Activated T-cell treated with anti-CD3 and anti-CD28 coated beads, Interleukin-2, amount 50 U/mL, for 4 hours (primary cell): ENCODE results near the gene SDK1. TPM values are rescaled to one million over a fixed set of nuclear protein-coding genes. Genes with fewer than 3 reads are reported as not detected.

Source experiments
- ATAC-seq, 2 donors: fragments of 200-7000 bp; cut with Tn5 transposase; one replicate each; pipeline ENCODE4 v1.10.0; 2021
- DNase-seq: peaks from one replicate; pipeline ENCODE4 v3.0.0-alpha.2; 2020
- H3K27me3 Mint-ChIP-seq: one replicate; pipeline ENCODE4 v1.8.0; 2021; ENCODE audit warnings: low read depth, mixed read lengths
- H3K36me3 Mint-ChIP-seq: one replicate; pipeline ENCODE4 v1.8.0; 2022; ENCODE audit warnings: mixed read lengths; ENCODE audit not compliant: insufficient read depth
- H3K4me1 Mint-ChIP-seq: one replicate; pipeline ENCODE4 v1.8.0; 2021; ENCODE audit warnings: low read depth, mixed read lengths
- H3K4me3 Mint-ChIP-seq: one replicate; pipeline ENCODE4 v1.8.0; 2021; ENCODE audit warnings: mild to moderate bottlenecking, moderate library complexity, mixed read lengths
- H3K9me3 Mint-ChIP-seq: one replicate; pipeline ENCODE4 v1.8.0; 2021; ENCODE audit warnings: mixed read lengths
- total RNA-seq, 3 donors: library from RNA; stranded (reverse); gene quantifications; one replicate each; pipeline ENCODE4 v1.2.1, GENCODE V29; 2021

SDK1 gene
- total RNA-seq, 3 donors from 2014 or later: 0.05 to 0.79 (median 0.40) TPM

DNA sequence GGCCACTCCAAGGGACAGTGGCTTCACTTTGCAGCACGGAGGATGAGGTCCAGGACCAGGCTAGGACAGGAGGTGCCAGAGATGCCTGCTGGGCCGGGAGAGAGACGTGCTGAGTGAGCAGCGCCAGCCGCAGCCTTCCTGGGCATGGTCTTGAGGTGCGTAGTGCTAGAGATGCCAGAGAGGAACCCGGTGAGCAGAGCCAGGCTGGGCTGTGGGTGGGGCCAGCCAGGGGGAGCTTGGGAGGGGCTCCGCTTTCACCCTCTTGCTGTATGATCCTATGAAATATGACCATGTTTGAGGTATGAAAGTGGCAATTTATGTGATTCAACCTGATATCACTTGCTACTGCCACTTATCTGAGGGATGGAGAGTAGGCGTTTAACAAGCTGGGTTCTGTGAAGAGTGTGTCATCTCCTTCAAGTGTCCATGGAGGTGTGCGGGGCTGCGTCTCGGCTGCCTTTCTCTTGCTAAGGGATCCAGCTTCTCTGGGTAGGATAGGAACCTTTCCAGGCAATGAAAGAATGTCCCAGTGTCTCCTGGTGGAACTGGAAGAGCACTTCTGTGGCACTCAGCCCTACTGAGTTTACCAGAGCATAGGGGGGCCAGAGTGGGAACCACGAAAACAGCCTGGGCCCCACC lies 862.6 kb downstream of the SDK1 start:
- no peaks in the 10 kb centered on the region for H3K36me3 Mint-ChIP-seq
- no peak for ATAC-seq
- no peak for DNase-seq
- no peak overlapping the region for H3K4me3 Mint-ChIP-seq
- no peaks in the 10 kb centered on the region for H3K27me3 Mint-ChIP-seq
- H3K4me1 Mint-ChIP-seq: no peaks in the 10 kb centered on the region
- no peaks in the 10 kb centered on the region for H3K9me3 Mint-ChIP-seq

DNA sequence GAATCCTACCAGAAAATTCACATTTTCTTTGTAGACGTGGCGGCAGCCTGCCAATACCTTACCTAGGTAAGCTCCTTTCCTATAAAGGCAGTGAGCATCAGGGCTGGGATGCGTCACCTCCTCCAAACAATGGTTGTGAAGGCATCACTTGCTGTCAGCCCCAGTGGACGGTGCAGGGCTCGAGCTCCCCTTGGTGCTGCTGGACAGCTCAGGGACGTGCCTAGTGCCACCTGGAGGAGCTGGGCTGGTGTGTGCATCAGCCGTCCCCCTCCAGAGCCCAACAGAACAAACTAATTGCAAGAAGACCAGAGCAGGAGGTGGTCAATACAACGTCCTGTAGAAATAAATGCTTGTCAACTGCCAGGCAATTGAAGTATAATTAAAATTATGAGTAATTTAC lies 863.5 kb downstream of the SDK1 start:
- DNase-seq: no peak
- no peaks in the 10 kb centered on the region for H3K36me3 Mint-ChIP-seq
- ATAC-seq: no peak
- H3K4me3 Mint-ChIP-seq: no peak overlapping the region
- H3K9me3 Mint-ChIP-seq: no peaks in the 10 kb centered on the region
- H3K4me1 Mint-ChIP-seq: no peaks in the 10 kb centered on the region
- H3K27me3 Mint-ChIP-seq: no peaks in the 10 kb centered on the region

DNA sequence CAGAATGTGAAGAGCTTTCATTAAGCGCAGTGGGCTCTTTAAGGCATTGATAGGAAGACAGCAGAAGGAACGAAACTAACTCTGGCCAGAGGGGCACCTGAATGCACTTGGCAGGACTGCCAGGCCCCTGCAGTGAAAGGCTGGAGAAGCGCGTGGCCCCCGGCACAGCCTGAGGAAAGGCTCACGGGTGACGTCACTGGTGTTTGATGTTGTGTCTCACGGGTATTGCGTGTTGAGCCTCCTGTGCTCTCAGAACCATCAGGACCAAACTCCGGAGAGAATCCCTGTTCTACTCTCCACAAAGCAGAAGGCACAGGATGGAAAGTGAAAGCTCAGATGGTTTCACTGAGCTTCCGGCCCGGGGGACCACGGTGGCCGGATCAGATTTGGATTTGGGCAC lies 865.3 kb downstream of the SDK1 start:
- Mint-ChIP-seq H3K4me1 (no peaks in the 10 kb centered on the region), H3K4me3 (no peak overlapping the region), H3K9me3 (no peaks in the 10 kb centered on the region), H3K36me3 (no peaks in the 10 kb centered on the region), H3K27me3 (no peaks in the 10 kb centered on the region)
- ATAC-seq: no peak
- no peak for DNase-seq

DNA sequence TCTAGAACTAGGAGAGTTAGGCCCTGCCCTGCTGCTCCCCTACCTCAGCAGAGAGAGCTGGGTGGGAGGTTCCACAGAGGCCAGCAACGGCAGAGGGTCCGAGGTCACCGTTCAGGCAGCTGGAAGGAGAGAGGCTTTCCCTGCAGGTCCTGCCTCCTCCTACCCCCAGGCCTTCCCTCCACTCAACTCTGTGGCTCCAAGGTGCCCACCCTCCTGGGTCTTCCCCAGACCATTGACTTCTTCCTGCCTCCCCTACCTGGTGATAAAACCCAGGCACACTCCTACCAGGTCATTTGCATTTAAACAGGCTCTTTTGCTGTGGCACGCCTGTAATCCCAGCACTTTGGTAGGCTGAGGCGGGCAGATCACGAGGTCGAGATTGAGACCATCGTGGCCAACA lies 865.8 kb downstream of the SDK1 start:
- ATAC-seq: no peak
- no peak overlapping the region for H3K4me3 Mint-ChIP-seq
- DNase-seq: no peak
- no peaks in the 10 kb centered on the region for H3K36me3 Mint-ChIP-seq
- no peaks in the 10 kb centered on the region for H3K9me3 Mint-ChIP-seq
- no peaks in the 10 kb centered on the region for H3K4me1 Mint-ChIP-seq
- no peaks in the 10 kb centered on the region for H3K27me3 Mint-ChIP-seq

DNA sequence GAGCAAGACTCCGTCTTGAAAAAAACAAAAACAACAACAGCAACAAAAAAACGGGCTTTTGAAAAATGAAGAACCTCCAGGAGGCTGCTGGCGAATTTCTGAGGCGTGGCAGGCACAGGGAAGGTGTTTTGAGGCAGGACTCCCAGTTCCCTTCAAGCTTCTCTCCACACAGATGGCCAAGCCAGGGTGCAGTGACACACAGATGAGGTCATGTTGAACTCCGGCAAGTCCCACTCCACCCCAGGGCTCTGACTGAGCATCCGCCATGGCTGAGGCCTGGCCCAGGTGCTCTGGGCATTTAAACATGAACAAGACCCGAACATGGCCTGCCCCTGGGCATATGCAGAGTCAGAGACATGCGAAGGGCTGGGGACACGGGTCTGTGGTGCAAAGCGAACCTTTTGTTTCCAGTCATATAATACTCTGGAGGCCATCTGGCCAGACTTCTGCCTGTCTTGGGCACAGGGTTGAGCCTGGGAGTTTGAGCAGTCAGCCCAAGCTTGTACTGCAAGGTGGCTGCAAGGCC lies 866.4 kb downstream of the SDK1 start:
- Mint-ChIP-seq H3K27me3 (no peaks in the 10 kb centered on the region), H3K9me3 (no peaks in the 10 kb centered on the region), H3K4me1 (no peaks in the 10 kb centered on the region), H3K4me3 (no peak overlapping the region), H3K36me3 (no peaks in the 10 kb centered on the region)
- no peak for ATAC-seq
- DNase-seq: no peak

DNA sequence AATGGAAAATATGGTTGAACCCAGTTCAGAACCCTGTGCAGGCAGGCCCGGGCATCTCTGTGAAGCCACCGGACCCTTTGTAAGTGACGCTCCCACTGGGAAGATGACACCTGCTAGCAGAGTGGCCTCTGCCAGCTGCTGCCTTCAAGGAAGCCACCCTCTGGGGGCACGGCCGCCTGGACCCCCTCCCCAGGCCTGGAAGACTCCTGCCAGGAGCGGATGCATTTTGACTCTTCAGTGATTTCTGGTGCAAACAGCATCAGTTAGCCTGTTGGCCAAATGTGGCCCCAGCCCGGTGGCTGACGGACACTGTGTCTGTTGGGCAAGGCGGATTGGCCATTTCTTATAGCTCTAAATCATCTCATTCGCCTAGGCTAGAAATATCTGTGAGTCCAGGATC lies 867.0 kb downstream of the SDK1 start:
- no peak for DNase-seq
- no peaks in the 10 kb centered on the region for H3K27me3 Mint-ChIP-seq
- H3K9me3 Mint-ChIP-seq: no peaks in the 10 kb centered on the region
- no peak for ATAC-seq
- H3K36me3 Mint-ChIP-seq: no peaks in the 10 kb centered on the region
- H3K4me3 Mint-ChIP-seq: no peak overlapping the region
- no peaks in the 10 kb centered on the region for H3K4me1 Mint-ChIP-seq

DNA sequence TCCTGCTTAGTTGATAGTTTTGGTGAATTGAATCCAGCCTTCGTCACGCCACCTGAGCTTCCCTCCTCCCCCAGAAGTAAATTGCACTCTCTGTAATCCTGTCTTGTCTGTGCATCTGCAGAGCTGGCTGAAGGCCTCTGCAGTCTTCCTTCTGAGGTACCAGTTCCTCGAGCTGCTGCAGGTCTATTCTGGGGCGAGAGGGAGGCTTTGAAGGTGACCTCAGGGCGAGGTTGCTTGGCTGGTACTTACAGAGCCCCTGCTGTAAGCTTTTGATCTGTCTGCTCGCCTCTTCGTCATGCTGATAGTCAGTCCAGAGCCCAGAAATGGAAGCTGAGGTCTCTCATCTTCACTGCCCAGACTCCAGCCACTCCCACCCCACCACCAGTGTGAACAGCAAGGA lies 867.5 kb downstream of the SDK1 start:
- Mint-ChIP-seq H3K36me3 (no peaks in the 10 kb centered on the region), H3K4me1 (no peaks in the 10 kb centered on the region), H3K4me3 (no peak overlapping the region), H3K27me3 (no peaks in the 10 kb centered on the region), H3K9me3 (no peaks in the 10 kb centered on the region)
- no peak for DNase-seq
- no peak for ATAC-seq

DNA sequence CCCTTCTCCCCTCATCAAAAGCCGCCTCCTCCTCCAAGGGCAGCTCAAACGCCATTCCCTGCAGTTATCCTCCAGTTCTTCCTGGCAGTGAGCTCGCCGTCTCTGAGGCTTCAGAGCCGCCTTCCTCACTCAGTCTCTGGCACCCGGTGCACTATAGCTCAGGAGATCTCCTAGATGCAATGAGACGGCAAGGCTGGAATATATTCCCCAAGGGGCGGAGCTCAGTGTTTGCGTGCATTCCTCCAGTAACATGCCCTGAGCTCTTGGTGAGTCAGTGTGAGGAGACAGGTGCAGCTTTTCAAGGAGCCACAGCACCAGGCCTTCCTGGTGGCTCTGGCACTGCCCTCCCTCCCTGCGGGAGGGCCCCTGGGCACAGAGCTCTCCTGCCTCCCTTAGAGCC lies 868.4 kb downstream of the SDK1 start:
- no peak for ATAC-seq
- Mint-ChIP-seq H3K4me3 (no peak overlapping the region), H3K9me3 (no peaks in the 10 kb centered on the region), H3K36me3 (no peaks in the 10 kb centered on the region), H3K27me3 (no peaks in the 10 kb centered on the region), H3K4me1 (no peaks in the 10 kb centered on the region)
- DNase-seq: no peak

DNA sequence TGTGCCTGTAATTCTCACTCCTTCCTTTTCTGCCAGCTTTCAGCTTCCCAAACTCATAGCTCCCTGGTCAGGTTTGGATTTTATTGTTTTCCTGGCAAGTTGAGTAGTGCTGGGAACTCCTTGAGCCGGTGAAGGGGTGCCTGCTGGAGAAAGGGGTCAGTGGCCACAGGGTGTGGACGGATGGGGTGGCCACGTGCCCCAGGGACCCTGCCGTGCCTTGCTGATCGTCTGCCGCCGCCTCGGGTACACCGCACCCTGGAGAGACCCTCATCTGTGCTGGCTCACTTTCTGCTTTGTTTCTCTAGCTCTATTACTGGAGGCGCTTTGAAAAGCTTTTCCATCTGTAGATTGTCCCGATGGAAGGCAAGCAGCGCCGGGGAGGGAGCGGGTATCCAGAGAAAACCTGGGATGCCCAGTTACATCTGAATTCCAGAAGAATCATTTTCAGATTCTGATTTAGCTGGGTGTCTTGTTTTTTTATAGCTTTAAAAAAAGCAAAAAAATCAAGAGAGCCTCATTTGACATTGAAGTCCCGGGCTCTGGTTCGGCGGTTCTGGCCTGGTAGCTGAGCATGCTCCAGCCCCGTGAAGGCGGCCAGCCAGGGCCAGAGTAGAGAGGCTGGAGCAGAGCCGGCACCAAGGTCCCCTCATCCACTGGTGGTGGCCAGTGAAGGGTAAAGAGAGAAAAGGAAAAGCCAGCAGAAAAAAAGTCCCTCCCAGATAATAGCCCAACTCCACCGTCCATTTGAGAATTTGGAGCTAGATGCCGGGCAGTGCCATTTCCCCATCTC lies 870.1 kb downstream of the SDK1 start:
- ATAC-seq: no peak
- DNase-seq: no peak
- no peaks in the 10 kb centered on the region for H3K36me3 Mint-ChIP-seq
- no peak overlapping the region for H3K4me3 Mint-ChIP-seq
- H3K27me3 Mint-ChIP-seq: no peaks in the 10 kb centered on the region
- H3K9me3 Mint-ChIP-seq: no peaks in the 10 kb centered on the region
- H3K4me1 Mint-ChIP-seq: no peaks in the 10 kb centered on the region

DNA sequence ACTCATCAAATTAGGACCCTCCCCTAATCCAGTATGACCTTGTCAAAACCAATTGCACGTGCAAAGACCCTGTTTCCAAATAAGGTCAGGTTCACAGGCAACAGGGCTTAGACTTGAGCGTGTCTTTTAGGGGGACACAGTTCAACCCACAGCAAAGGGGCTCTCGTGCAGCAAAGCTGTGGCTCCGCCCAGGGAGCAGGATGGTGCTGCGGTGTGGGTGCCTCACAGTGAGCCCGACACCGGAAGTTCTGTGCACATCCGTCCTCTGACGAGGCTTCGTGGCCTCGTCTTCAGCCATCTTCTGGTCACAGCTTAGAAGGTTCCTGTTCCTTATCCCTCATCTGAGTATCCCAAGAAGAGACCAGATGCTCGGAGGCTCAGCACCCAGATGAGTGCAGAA lies 871.8 kb downstream of the SDK1 start:
- H3K36me3 Mint-ChIP-seq: no peaks in the 10 kb centered on the region
- no peaks in the 10 kb centered on the region for H3K4me1 Mint-ChIP-seq
- ATAC-seq: no peak

DNA sequence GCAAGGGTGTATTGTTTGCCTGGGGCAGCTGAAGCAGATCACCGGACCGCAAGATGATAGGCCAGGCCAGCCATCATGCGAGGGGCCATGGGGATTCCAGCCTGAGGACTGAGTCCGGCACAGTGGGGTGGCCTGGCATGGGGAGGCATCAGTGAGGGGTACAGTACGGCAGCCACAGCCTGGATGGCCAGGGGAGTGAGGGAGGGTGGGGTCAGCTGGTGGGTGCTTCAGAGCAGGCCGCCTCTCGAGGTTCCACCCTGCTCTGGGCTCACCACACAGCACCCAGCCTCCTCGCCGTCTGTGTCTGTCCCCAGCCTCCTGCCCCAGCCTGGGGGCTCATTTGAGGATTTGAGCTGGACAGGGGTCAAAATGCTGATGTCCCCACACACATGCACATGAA lies 872.6 kb downstream of the SDK1 start:
- H3K9me3 Mint-ChIP-seq: no peaks in the 10 kb centered on the region
- H3K27me3 Mint-ChIP-seq: no peaks in the 10 kb centered on the region
- H3K36me3 Mint-ChIP-seq: no peaks in the 10 kb centered on the region

More for the DNA sequence above, 871.8 kb downstream of the SDK1 start:
- Mint-ChIP-seq H3K4me3 (no peak overlapping the region), H3K9me3 (no peaks in the 10 kb centered on the region), H3K27me3 (no peaks in the 10 kb centered on the region)
- DNase-seq: no peak

DNA sequence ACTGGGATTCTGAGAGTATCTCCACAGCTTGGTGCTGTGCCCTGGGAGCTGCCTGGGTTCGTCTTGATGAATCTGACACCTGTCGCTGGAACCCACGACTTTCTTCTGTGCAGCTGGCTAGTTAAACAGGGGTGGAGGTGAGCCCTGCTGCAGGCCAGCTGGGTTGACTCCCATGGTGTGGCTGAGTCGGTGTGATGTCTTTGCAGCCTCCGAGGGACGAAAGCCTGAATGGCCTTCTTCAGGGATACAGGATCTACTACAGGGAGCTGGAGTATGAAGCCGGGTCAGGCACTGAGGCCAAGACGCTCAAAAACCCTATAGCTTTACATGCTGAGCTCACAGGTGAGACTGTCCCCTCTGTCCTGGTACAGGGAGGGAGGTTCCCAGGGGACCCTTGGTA lies 873.0 kb downstream of the SDK1 start:
- Mint-ChIP-seq H3K9me3 (no peaks in the 10 kb centered on the region), H3K4me3 (no peak overlapping the region), H3K4me1 (no peaks in the 10 kb centered on the region), H3K27me3 (no peaks in the 10 kb centered on the region), H3K36me3 (no peaks in the 10 kb centered on the region)
- ATAC-seq (no peak), DNase-seq (no peak)

More for the DNA sequence above, 872.6 kb downstream of the SDK1 start:
- ATAC-seq (no peak), DNase-seq (no peak)
- Mint-ChIP-seq H3K4me1 (no peaks in the 10 kb centered on the region), H3K4me3 (no peak overlapping the region)

DNA sequence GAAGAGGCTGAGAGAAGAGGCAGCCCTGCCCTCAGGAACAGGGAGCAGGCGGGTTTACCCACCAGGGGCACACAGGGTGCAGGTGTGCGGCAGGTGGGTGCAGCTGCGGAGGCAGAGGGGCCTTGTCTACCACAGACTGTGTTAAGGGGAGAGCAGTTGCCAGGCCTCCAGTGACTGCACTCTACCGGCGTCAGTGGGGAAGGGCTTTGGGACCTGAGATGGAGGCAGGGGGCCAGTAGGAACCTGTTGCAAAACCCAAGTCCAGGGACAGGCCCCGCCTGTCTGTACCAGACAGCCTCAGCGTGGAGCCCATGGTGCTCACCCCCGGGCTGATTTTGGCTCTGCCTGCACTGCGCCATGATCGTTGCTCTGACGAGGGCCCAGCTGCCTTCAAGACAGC lies 873.4 kb downstream of the SDK1 start:
- Mint-ChIP-seq H3K9me3 (no peaks in the 10 kb centered on the region), H3K4me3 (no peak overlapping the region), H3K27me3 (no peaks in the 10 kb centered on the region), H3K36me3 (no peaks in the 10 kb centered on the region), H3K4me1 (no peaks in the 10 kb centered on the region)
- DNase-seq (no peak), ATAC-seq (no peak)

DNA sequence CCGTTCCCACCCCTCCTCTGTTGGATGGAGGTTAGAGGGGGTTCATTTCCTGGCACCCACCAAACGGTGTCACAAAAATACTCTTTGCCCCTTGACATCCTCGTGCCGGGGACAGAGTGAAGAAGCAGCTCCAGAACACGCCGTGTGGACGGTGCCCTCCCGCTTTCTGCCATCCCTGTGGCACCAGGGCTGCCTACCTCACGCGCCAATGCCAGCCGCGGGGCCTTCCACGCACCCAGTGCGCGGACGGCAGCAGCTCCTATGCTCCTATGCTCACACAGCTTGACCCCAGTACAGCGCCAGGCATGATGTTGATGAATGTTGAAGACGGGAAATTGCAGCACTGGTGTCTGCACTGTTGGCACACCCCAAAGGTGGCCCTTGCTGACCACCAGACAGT lies 873.8 kb downstream of the SDK1 start:
- DNase-seq (no peak), ATAC-seq (no peak)
- no peaks in the 10 kb centered on the region for H3K36me3 Mint-ChIP-seq
- no peak overlapping the region for H3K4me3 Mint-ChIP-seq
- H3K9me3 Mint-ChIP-seq: no peaks in the 10 kb centered on the region
- H3K27me3 Mint-ChIP-seq: no peaks in the 10 kb centered on the region
- no peaks in the 10 kb centered on the region for H3K4me1 Mint-ChIP-seq

DNA sequence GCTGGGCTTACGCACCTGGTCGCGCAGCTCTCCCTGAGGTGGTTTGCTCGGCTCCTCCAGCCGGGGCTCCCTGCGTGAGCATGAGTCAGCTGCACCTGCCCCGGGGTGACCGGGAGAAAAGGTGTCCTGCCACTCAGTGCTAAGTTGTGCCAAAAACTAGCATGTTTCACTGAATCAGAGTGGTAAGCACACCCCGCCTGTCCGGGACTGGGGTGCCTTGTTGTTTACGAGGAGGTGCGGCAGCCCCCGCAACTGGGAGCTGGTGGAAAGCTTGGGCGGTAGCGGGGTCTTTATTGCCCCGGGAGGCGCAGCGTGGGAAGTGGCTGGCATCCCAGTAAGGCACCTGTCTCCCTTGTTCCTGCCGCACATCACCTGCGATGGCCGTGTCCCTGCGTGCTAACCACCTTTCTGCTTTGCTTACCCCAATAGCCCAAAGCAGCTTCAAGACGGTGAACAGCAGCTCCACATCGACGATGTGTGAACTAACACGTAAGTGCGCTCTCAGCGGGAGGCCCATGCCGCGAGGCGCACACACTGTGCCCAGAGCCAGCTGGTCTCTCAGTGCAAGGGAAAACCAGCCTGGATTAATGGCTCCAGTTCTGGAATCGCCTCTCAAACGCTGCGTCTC lies 874.4 kb downstream of the SDK1 start:
- H3K9me3 Mint-ChIP-seq: no peaks in the 10 kb centered on the region
- ATAC-seq (no peak), DNase-seq (no peak)
- no peak overlapping the region for H3K4me3 Mint-ChIP-seq
- no peaks in the 10 kb centered on the region for H3K36me3 Mint-ChIP-seq
- H3K4me1 Mint-ChIP-seq: no peaks in the 10 kb centered on the region
- no peaks in the 10 kb centered on the region for H3K27me3 Mint-ChIP-seq
